BE2C (cell line): ENCODE data around the gene HSD17B14.

Source experiments
- DNase-seq: peaks from one replicate; pipeline ENCODE4 v3.0.0-alpha.2; 2020
- H3K27me3 ChIP-seq: fragments of 250-450 bp; sonication (Bioruptor Pico); 2 replicates; pipeline ENCODE4 v1.5.1; 2020; ENCODE audit warnings: mild to moderate bottlenecking
- H3K36me3 ChIP-seq: fragments of 250-450 bp; sonication (Bioruptor Pico); 2 replicates; pipeline ENCODE4 v1.5.1; 2020; ENCODE audit warnings: mild to moderate bottlenecking
- H3K4me1 ChIP-seq: fragments of 250-450 bp; sonication (Bioruptor Pico); 2 replicates; pipeline ENCODE4 v1.5.1; 2020
- H3K4me3 ChIP-seq: 2 replicates; pipeline ENCODE4 v1.5.1; 2011; ENCODE audit warnings: low read depth, low read length
- H3K9me3 ChIP-seq: fragments of 250-450 bp; sonication (Bioruptor Pico); 2 replicates; pipeline ENCODE4 v1.5.1; 2020
- CTCF ChIP-seq: IDR thresholded peaks from 2 replicates; pipeline ENCODE4 v1.5.1; 2012; ENCODE audit warnings: mild to moderate bottlenecking, low read depth, low read length

The HSD17B14 gene

GRCh38 chr19:48779636-48780035, 56.7 kb downstream of the HSD17B14 start:
- Histone ChIP-seq H3K27me3 (no peaks in the 10 kb centered on the region), H3K4me1 (peaks cover 9% of the 10 kb centered on the region), H3K4me3 (no peak overlapping the region), H3K9me3 (no peaks in the 10 kb centered on the region), H3K36me3 (no peaks in the 10 kb centered on the region)
- no peak for DNase-seq
- no peak for TF ChIP-seq CTCF

DNA sequence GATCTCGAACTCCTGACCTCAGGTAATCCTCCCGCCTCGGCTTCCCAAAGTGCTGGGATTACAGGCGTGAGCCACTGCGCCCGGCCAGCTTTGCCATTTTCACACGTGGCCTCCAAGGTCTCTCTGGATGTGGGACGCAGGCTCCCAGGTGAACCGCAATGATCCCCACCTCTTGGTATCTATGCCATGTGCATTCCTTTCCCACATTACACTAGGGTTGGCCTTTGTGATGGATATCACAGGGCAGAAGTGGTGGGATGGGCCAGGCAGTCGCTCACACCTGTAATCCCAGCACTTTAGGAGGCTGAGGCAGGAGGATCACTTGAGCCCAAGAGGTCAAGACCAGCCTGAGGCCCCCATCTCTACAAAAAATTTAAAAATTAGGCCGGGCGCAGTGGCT, 58.6 kb downstream of the HSD17B14 start:
- TF ChIP-seq CTCF: no peak
- Histone ChIP-seq H3K4me3 (no peak overlapping the region), H3K9me3 (no peaks in the 10 kb centered on the region), H3K36me3 (no peaks in the 10 kb centered on the region), H3K4me1 (peaks cover 9% of the 10 kb centered on the region), H3K27me3 (no peaks in the 10 kb centered on the region)
- no peak for DNase-seq

- H3K27me3 ChIP-seq: no peaks in the 10 kb centered on the region
- no peak overlapping the region for H3K4me3 ChIP-seq
- no peak for DNase-seq
- peaks cover 9% of the 10 kb centered on the region for H3K4me1 ChIP-seq
- no peaks in the 10 kb centered on the region for H3K36me3 ChIP-seq
- H3K9me3 ChIP-seq: no peaks in the 10 kb centered on the region
- no peak for TF ChIP-seq CTCF
Observed at GRCh38 chr19:48777139-48777538, 59.2 kb downstream of the HSD17B14 start.

DNA sequence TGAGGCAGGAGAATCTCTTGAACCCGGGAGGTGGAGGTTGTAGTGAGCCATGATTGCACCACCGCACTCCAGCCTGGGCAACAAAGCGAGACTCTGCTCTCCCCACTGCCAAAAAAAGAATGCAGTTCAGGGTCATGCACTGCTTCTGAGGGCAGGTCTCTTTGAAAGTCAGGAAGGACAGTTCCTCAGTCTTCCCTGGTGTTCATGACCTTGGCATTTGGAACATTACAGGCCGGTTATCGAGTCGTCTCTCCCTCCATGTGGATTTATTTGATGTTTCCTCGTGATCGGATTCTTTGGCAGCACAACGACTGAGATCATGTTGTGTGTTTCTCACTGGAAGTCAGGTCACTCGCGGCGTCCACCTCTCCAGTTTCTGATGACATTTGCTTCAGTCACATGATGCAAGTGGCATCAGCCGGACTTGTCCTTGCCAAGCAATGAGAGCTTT, 63.8 kb downstream of the HSD17B14 start:
- Histone ChIP-seq H3K36me3 (no peaks in the 10 kb centered on the region), H3K4me1 (no peaks in the 10 kb centered on the region), H3K4me3 (no peak overlapping the region), H3K27me3 (peaks cover 3% of the 10 kb centered on the region), H3K9me3 (no peaks in the 10 kb centered on the region)
- TF ChIP-seq CTCF: no peak
- no peak for DNase-seq

DNA sequence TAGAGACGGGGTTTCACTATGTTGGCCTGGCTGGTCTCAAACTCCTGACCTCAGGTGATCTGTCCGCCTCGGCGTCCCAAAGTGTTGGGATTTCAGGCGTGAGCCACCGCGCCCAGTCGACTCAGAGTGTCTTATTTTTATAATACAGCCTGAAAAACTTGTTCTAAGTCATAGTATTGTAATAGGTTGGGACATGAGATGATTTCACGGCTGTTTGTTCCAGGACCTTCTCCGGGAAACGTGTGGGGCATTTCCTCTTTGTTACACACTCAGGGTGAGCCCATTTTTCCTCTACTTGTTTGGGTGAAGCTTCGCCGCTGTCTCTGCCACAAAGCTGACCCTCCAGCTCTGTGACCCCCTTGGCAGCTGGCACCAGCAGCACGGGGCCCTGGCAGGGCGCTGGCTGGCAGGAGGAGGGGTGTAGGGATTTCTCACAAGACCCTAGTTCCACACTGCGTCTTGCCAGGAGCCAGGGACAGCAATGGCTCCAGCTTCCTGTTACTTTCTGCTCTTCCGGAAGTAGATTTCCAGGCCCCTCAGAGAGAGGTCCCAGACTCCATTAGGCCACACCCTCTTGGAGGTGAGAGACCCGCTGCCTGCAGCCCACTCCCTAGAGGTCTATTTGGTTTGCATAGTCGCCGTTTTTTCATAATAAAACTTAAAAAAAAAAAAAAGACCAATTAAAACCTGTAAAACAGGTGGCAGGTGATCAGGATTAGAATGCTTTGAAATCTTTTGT, 65.4 kb downstream of the HSD17B14 start:
- no peak for DNase-seq
- Histone ChIP-seq H3K9me3 (no peaks in the 10 kb centered on the region), H3K36me3 (no peaks in the 10 kb centered on the region), H3K4me3 (no peak overlapping the region), H3K4me1 (no peaks in the 10 kb centered on the region), H3K27me3 (peaks cover 8% of the 10 kb centered on the region)
- no peak for TF ChIP-seq CTCF

- H3K9me3 ChIP-seq: no peaks in the 10 kb centered on the region
- DNase-seq: no peak
- no peak for TF ChIP-seq CTCF
- no peaks in the 10 kb centered on the region for H3K36me3 ChIP-seq
- peaks cover 14% of the 10 kb centered on the region for H3K27me3 ChIP-seq
- no peaks in the 10 kb centered on the region for H3K4me1 ChIP-seq
- no peak overlapping the region for H3K4me3 ChIP-seq
Observed at GRCh38 chr19:48770266-48770665, 66.0 kb downstream of the HSD17B14 start.
